Urinary bladder (tissue), 4 donors: ENCODE data around the gene SIK3. TPM values are rescaled to one million over a fixed set of nuclear protein-coding genes. Genes with fewer than 3 reads are reported as not detected.

ENCODE experiments used
- DNase-seq: peaks from one replicate; pipeline ENCODE4 v3.0.0-alpha.2; 2015; ENCODE audit errors: extremely low spot score
- H3K27ac ChIP-seq: one replicate; pipeline ENCODE4 v1.5.1; 2013; ENCODE audit warnings: low read depth, mild to moderate bottlenecking, moderate library complexity
- H3K36me3 ChIP-seq: one replicate; pipeline ENCODE4 v1.6.1; 2013; ENCODE audit warnings: mild to moderate bottlenecking, moderate library complexity; ENCODE audit not compliant: insufficient read depth
- H3K4me1 ChIP-seq: one replicate; pipeline ENCODE4 v1.6.1; 2013; ENCODE audit warnings: mild to moderate bottlenecking, moderate library complexity; ENCODE audit not compliant: insufficient read depth
- H3K4me3 ChIP-seq: one replicate; pipeline ENCODE4 v1.5.1; 2013; ENCODE audit warnings: low read depth, low read length
- WGBS: extraction: QIAGEN DNeasy Blood & Tissue Kit; methylation state at CpG from one replicate; pipeline ENCODE4 v1.1.7; 2013; 5-methylcytosine and 5-hydroxymethylcytosine counted together
- polyA plus RNA-seq: library from polyadenylated mRNA; stranded (reverse); fragments of 200-250 nt; gene quantifications from one replicate; pipeline ENCODE4 v1.2.3, GENCODE V29; 2013
- total RNA-seq: library from RNA; depleted of rRNA; stranded (reverse); fragments of >200 nt; gene quantifications from one replicate; pipeline ENCODE4 v1.2.3, GENCODE V29; 2014
- donor health status: healthy with polysubstance abuse.
- donor health status: healthy.

SIK3 gene
- total and polyA plus RNA-seq, 2 donors = 17.2 to 24.0 TPM

DNA sequence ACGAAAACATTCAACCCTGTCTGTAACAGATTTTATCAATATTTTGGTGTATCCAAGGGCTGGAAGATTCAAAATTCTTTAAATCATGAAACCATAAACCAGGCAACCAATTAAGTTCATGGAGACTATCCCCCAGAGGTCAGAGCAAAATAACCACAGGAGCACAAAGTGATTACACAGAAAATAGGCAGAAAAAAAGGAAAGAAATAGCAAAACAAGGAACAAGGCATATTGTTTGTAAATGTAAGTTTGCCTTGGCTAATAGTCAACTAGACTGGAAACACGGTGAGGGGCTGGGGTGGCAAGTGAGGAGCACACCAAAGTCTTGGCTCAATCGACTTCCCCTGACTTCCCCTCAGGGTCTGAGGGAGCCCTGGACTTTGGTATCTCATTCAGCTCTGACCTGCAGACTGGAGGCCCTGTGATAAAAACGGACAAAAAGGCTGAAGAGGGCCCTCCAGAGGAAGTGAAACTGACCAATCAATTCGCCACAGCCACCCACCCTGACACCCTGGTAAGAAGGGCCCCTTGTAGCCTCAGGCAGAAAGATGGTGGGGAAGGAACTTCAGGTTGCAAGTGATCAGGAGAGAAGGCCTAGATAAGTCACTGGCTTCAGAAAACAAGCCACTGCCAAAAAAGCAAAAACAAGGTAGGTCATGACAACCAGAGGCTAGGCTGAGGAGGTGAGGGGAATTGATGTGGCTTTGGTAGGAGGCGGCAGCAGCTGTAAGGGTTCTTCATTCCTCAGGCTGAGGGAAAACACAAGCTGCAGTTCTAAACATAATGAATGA lies 1.8 kb downstream of the SIK3 start:
- WGBS = 48% methylated on average over 6 of the region's 6 CpGs

DNA sequence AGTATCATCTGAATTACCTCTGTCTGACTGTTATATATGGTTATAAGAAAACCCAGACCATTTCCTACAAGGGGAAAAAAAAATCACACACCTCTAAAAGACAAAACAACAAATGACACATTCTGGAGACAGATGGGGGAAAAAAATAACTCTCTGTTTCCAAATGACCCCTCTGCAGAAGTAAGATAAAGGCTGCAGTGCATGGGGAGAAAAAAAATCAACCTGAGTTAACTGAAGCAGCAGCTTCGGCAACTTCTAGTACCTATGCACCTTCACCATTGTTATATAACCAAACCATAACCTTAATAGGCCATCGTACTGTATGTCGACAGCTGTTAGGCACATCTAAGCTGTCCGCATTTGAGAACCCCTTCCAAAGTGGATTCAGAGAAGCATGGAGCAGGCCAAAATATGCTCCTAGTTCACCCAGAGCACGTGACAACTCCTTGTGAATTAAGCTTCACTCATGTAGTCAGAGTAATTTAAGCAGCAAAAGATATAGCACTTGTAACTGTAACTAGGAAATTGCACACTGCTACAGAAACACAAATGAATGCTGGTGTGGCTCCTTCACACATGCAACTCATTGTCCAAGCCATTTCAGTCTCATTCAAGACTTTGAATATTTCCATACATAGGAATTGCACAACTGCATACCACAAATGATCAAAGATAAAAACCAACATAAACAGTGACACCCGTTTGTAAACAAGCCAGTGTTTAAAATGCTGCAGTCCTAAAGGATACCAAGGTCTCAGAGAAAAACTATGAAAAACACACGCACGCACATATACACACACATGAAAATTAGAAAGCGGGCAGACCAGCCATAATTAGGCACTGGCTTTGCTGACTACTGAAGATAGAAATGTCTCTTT lies 2.7 kb downstream of the SIK3 start:
- Histone ChIP-seq H3K4me3 (no peak overlapping the region), H3K27ac (no peak overlapping the region), H3K36me3 (no peaks in the 10 kb centered on the region), H3K4me1 (peaks cover 2% of the 10 kb centered on the region)
- DNase-seq = no peak
- WGBS = 31% methylated on average over 9 of the region's 9 CpGs

More for the DNA sequence above, 1.8 kb downstream of the SIK3 start:
- no peak overlapping the region for H3K27ac ChIP-seq
- no peak for DNase-seq
- H3K4me3 ChIP-seq = no peak overlapping the region
- peaks cover 2% of the 10 kb centered on the region for H3K4me1 ChIP-seq
- no peaks in the 10 kb centered on the region for H3K36me3 ChIP-seq

DNA sequence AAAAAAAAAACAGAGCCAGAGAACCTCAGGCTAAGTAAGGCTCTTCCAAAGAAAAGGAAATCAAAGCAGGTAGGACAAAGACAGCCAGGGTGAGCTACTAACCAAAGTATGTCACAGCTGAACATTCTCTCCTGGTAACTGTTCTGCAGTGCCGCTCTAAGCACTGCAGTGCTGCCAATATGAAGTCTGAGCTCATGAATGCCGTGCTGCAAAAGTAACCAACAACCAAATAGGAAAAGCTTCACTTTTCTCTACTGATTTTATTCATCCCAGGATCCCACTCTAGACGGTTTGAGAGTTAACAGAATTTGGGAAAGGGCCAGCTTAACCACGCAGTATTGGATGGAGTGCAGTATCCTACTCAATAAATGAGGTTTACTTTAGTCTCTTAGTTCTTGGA lies 3.5 kb downstream of the SIK3 start:
- Histone ChIP-seq H3K36me3 (no peaks in the 10 kb centered on the region), H3K4me3 (no peak overlapping the region), H3K4me1 (peaks cover 2% of the 10 kb centered on the region), H3K27ac (no peak overlapping the region)
- DNase-seq = no peak
- WGBS = 21% methylated on average over 4 of the region's 4 CpGs

DNA sequence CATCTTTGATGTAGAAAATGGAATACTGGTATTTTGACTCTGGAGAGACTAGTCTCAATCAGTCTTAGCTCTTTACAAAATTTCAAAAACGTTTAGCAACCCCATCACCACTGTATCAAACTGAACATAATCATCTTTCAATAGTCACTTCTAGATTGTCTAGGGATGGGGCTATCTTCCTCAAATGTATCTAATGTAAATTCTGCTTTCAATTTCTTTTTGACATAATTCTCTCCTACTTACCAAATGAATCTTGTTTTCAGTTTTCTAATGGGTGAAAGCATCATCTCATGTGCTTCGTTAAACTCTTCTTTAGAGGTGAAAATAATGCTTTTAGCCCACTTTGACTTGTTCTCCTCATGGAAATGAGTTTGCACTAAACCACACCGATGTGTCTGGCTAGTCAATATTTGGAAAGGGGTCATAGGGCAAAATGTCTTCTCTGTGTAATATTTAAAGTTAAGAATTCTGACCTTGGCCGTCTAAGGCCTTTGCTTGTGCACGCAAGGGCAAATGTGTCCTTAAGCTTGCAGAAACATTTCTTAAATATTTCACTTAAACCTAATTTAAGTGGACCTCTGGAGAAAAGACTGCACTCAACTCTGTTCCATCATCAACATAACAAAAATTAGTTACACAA lies 5.2 kb downstream of the SIK3 start:
- Histone ChIP-seq H3K27ac (no peak overlapping the region), H3K4me3 (no peak overlapping the region), H3K4me1 (peaks cover 2% of the 10 kb centered on the region), H3K36me3 (no peaks in the 10 kb centered on the region)
- 61% methylated on average over 5 of the region's 5 CpGs for WGBS
- no peak for DNase-seq

DNA sequence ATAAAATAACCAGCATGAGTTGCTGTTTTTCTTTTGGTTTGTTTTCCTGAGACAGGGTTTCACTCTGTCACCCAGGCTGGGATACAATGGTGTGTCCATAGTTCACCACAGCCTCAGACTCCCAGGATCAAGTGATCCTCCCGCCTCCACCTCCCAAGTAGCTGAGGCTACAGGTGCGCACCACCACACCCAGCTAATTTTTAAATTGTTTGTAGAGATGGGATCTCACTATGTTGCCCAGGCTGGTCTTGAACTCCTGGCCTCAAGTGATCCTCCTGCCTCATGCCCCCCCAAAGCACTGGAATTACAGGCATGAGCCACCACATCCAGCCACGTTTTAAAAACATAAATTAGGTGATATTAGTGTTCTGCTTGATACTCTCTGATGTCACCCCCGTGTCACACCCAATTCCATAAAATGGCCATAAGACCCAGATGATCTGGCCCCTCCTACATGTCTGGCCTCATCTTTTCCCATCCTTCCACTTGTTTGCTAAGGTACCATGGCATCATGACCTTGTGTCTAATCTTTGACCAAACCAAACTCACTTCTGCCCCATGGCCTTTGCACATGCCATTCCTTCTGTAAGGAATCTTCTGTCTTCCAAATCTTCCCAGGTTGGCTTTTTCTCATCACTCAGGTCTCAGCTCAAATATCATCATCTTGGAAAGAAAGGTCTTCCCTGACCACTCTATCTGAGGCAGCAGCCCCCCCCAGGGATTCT lies 6.3 kb downstream of the SIK3 start:
- H3K4me3 ChIP-seq = no peak overlapping the region
- DNase-seq = no peak
- whole genome bisulfite sequencing = 97% methylated on average over 4 of the region's 4 CpGs
- H3K36me3 ChIP-seq = no peaks in the 10 kb centered on the region
- no peak overlapping the region for H3K27ac ChIP-seq
- H3K4me1 ChIP-seq = peaks cover 2% of the 10 kb centered on the region

DNA sequence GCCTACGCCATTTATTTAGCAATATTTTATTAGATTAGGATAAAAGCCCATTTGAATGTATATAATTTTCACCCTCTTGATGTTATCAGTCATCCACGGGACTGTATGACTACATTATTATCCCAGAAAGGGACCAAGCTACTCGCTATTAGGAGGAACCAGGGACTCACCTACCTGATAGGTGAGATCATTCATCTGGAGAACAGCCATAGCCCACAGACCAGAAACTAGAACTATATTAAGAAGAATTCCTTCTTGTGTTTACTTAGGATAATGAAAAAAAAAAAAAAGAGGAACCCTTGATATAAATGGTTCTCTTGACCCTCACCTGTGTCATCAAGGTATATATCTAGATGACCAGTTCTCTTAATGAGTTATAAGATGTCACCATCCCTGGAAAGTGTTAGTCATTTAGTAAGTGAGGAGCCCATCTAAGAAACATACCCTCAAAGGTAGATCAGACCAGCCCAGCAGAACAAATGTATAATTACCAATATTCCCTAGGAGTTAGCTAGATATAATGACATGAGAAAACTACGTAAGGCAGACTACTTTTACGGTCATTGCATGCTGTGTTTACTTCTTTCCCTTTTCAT lies 8.0 kb downstream of the SIK3 start:
- no peak overlapping the region for H3K27ac ChIP-seq
- DNase-seq = no peak
- H3K36me3 ChIP-seq = no peaks in the 10 kb centered on the region
- H3K4me3 ChIP-seq = no peak overlapping the region
- no peaks in the 10 kb centered on the region for H3K4me1 ChIP-seq
- WGBS = 83% methylated on average over 5 of the region's 5 CpGs

DNA sequence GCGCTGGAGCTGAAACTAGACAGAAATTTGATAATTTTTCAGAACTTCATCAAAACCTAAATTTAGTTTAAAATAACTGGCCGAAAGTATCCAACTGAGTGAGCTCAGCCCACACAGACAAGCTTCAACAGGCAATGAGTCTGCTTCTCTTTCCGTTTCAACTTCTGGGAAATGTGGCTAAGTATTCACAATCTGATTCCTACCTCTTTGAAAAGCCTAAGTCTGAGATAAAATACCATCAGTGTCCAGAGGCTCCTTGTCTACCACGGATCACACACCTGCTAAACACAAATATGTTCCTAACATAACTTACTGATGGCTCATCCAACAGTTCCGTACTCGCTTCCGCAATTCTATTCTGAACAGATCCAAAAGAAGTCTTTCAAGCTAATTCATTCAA lies 8.5 kb downstream of the SIK3 start:
- no peak overlapping the region for H3K4me3 ChIP-seq
- no peaks in the 10 kb centered on the region for H3K4me1 ChIP-seq
- 77% methylated on average over 7 of the region's 7 CpGs for WGBS
- no peaks in the 10 kb centered on the region for H3K36me3 ChIP-seq
- DNase-seq = no peak
- H3K27ac ChIP-seq = no peak overlapping the region

DNA sequence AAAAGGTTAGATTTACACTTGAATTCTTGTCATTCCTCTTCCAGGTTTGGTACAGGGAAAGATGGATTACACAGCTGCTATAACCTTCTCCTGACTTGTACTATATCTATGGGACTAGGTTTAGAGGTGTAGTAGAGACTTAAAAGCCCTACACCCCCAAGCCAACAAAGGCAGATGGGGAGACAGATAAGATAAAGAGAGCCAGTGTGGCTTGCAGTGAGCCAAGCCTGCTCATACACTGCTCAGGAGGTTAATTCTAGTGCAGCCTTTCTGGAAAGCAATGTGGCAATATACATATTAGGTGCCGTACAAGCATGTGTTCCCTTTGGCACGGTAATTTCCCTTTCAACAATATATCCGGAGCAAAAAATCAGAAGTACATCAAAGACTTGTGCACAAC lies 10.8 kb downstream of the SIK3 start:
- DNase-seq = no peak
- Histone ChIP-seq H3K27ac (no peak overlapping the region), H3K36me3 (peaks cover 2% of the 10 kb centered on the region), H3K4me1 (no peaks in the 10 kb centered on the region), H3K4me3 (no peak overlapping the region)
- WGBS = 72% methylated on average over 3 of the region's 3 CpGs

DNA sequence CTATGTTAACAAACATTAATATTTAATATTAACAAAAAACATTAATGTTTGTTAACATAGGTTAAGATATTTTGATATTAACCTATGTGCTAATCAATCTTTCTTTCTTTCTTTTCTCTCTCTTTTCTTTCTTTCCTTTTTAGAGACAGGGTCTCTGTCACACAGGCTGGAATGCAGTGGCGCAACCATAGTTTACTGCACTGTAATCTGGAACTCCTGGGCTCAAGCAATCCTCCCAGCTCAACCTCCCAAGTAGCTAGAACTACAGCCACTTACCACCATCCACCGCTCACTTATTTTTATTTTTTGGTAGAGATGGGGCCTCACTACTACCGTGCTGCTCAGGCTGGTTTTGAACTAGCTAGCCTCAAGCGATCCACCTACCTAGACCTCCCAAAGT lies 13.2 kb downstream of the SIK3 start:
- WGBS = 90% methylated on average over 4 of the region's 4 CpGs
- H3K36me3 ChIP-seq = peaks cover 2% of the 10 kb centered on the region
- no peak overlapping the region for H3K27ac ChIP-seq
- H3K4me3 ChIP-seq = no peak overlapping the region
- no peaks in the 10 kb centered on the region for H3K4me1 ChIP-seq
- DNase-seq = no peak

DNA sequence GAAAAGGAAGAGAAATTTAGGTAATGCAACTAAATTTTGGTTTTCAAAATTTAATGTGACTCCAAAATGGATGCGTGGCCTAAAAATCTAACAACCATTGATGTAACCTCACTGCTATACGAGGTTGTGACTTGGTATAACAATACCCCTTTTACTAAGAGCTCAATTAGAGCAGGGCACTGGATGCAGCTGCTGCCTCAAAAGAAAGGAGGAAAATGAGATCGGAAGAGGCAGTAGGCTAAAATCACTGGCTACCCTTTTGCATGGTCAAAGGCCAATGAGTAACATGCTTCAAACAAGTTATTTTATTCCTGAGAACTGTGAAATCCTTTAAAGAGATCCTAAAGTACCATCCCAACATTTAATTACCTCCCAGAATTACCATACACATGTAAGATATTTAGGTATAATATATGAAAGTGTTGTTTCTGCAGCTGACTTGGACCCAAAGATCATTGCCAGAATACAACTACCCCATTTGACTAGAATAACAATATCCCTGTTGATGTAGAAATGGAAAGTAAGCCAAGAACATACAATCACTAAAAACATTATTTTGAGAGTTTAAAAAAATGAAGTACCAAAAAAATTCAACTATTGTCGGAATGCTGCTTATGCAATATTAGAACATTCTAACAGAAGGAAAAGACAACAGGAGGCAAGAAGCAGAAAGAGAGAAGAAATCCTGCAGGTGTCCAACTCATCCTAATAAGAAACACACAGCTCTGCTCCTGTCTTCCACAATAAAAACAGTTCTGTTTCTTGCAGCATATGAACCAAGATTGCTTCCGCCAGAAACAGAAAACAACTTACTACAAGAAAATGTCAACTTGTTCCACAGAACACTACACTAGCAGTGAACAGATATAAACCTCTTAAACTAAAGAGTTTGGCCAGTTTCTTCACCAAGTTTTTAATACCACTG lies 15.0 kb downstream of the SIK3 start:
- WGBS = 76% methylated on average over 5 of the region's 5 CpGs
- Histone ChIP-seq H3K36me3 (peaks cover 2% of the 10 kb centered on the region), H3K4me1 (no peaks in the 10 kb centered on the region), H3K4me3 (no peak overlapping the region), H3K27ac (no peak overlapping the region)
- no peak for DNase-seq

DNA sequence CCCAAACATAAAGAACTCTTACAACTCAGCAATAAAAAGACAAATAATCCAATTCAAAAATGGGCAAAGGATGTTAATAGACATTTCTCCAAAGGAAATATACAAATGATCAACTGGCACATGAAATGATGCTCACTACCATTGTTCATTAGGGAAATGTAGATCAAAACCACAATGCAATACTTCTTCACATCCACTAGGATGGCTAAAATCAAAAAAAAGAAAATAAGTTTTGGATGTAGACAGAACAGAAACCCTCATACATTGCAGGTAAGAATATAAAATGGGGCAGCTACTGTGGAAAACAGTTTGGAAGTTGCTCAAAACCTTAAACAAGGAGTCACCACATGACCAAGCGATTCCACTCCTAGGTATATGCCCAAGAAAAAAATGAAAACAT lies 16.3 kb downstream of the SIK3 start:
- no peak overlapping the region for H3K27ac ChIP-seq
- WGBS = 100% methylated on average over 1 of the region's 1 CpG
- peaks cover 2% of the 10 kb centered on the region for H3K36me3 ChIP-seq
- no peaks in the 10 kb centered on the region for H3K4me1 ChIP-seq
- no peak for DNase-seq
- H3K4me3 ChIP-seq = no peak overlapping the region

DNA sequence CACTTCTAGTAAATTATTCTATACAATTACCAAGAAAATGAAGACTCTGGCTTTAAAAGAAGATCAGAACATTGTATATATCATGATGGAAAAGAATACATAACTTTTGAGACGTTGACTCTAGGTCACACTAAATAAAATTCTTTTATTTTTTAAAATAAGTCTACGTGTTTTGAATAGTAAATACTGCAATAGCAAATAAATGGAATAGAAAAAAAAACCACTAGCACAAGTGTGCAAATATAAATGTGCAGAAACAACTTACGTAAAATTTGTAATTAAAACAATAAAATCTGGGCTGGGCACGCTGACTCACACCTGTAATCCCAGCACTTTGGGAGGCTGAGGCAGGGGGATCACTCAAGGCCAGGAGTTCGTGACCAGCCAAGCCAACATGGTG lies 17.9 kb downstream of the SIK3 start:
- Histone ChIP-seq H3K36me3 (peaks cover 2% of the 10 kb centered on the region), H3K4me3 (no peak overlapping the region), H3K27ac (no peak overlapping the region), H3K4me1 (no peaks in the 10 kb centered on the region)
- 98% methylated on average over 5 of the region's 5 CpGs for WGBS
- DNase-seq = no peak
